IMR-90 (cell line): ENCODE results near the gene ACACA. TPM values are rescaled to one million over a fixed set of nuclear protein-coding genes. Genes with fewer than 3 reads are reported as not detected.

Experiments used
- ATAC-seq: fragments of 200-7000 bp; cut with Tn5 transposase; 2 replicates; pipeline ENCODE4 v1.9.1; 2020; ENCODE audit warnings: low read depth, mild to moderate bottlenecking, moderate library complexity
- BruUV-seq: library from RNA; stranded (reverse); fragments of 400-500 nt; replicated peaks from 2 replicates; lab custom pipeline; 2021; lab: Mats Ljungman, UMichigan
- CTCF ChIA-PET: fragments of 300-600 bp; formaldehyde crosslinking; extraction: SDS; loops from one replicate; lab custom pipeline; 2021; ENCODE audit warnings: antibody characterized with exemption; lab: Yijun Ruan, JAX
- POLR2A ChIA-PET: fragments of 300-600 bp; sonication (Branson Sonifier 250); formaldehyde crosslinking; loops from one replicate; lab custom pipeline; 2022; ENCODE audit warnings: antibody characterized with exemption; ENCODE audit not compliant: unreplicated experiment; lab: Charles Lee
- DNase-seq: peaks from one replicate; pipeline ENCODE4 v3.0.0; 2013
- H2AFZ ChIP-seq: replicated peaks from 2 replicates; pipeline ENCODE3; 2013; ENCODE audit warnings: low read length, mild to moderate bottlenecking; ENCODE audit not compliant: poor library complexity
- H2AK5ac ChIP-seq: 2 replicates; pipeline ENCODE4 v1.6.1; 2013; ENCODE audit warnings: low read depth, low read length, inconsistent platforms
- H2AK9ac ChIP-seq: replicated peaks from 2 replicates; pipeline ENCODE3; 2013; ENCODE audit warnings: mild to moderate bottlenecking, low read depth, low read length, moderate library complexity; ENCODE audit not compliant: poor library complexity
- H2BK120ac ChIP-seq: 2 replicates; pipeline ENCODE4 v1.6.1; 2013; ENCODE audit warnings: low read depth, low read length, inconsistent platforms
- H2BK15ac ChIP-seq: 3 replicates; pipeline ENCODE4 v1.6.1; 2013; ENCODE audit warnings: low read depth, low read length, inconsistent platforms
- H2BK20ac ChIP-seq: 2 replicates; pipeline ENCODE4 v1.6.1; 2013; ENCODE audit warnings: low read depth, mild to moderate bottlenecking, inconsistent platforms, low read length, moderate library complexity
- H2BK5ac ChIP-seq: 2 replicates; pipeline ENCODE4 v1.6.1; 2013; ENCODE audit warnings: mild to moderate bottlenecking, low read depth, low read length, inconsistent platforms; ENCODE audit not compliant: poor library complexity, severe bottlenecking
- H3K14ac ChIP-seq: replicated peaks from 2 replicates; pipeline ENCODE4 v1.6.1; 2013; ENCODE audit warnings: low read depth, low read length, inconsistent platforms
- H3K18ac ChIP-seq: 2 replicates; pipeline ENCODE4 v1.6.1; 2013; ENCODE audit warnings: low read depth, low read length, control low read depth
- H3K23ac ChIP-seq: 2 replicates; pipeline ENCODE4 v1.6.1; 2013; ENCODE audit warnings: low read depth, low read length, inconsistent platforms
- H3K27ac ChIP-seq: 2 replicates; pipeline ENCODE4 v1.5.1; 2013; ENCODE audit warnings: mild to moderate bottlenecking, control low read depth, low read length; ENCODE audit not compliant: insufficient read depth
- H3K27me3 ChIP-seq: 2 replicates; pipeline ENCODE4 v1.6.1; 2013; ENCODE audit warnings: low read length; ENCODE audit not compliant: control insufficient read depth, insufficient read depth
- H3K36me3 ChIP-seq: 2 replicates; pipeline ENCODE4 v1.6.1; 2013; ENCODE audit warnings: low read length, mixed read lengths; ENCODE audit not compliant: control insufficient read depth, insufficient read depth
- H3K4ac ChIP-seq: 2 replicates; pipeline ENCODE4 v1.6.1; 2013; ENCODE audit warnings: low read depth, low read length, inconsistent platforms
- H3K4me1 ChIP-seq: 2 replicates; pipeline ENCODE4 v1.6.1; 2013; ENCODE audit warnings: low read length, mixed read lengths; ENCODE audit not compliant: control insufficient read depth, insufficient read depth
- H3K4me2 ChIP-seq: 2 replicates; pipeline ENCODE4 v1.6.1; 2013; ENCODE audit warnings: low read depth, mild to moderate bottlenecking, control low read depth, low read length, moderate library complexity
- H3K4me3 ChIP-seq: 2 replicates; pipeline ENCODE4 v1.5.1; 2013; ENCODE audit warnings: low read depth, mild to moderate bottlenecking, control low read depth, low read length, moderate library complexity; ENCODE audit not compliant: insufficient read depth
- H3K56ac ChIP-seq: 2 replicates; pipeline ENCODE4 v1.6.1; 2013; ENCODE audit warnings: low read length, inconsistent platforms; ENCODE audit not compliant: insufficient read depth; ENCODE audit errors: extremely low read depth
- H3K79me1 ChIP-seq, 2 experiments: 2 replicates each; pipeline ENCODE4 v1.6.1; 2013; ENCODE audit warnings: low read length in 2 of 2, inconsistent platforms in 1 of 2, low read depth in 1 of 2
- H3K9ac ChIP-seq: 2 replicates; pipeline ENCODE4 v1.6.1; 2013; ENCODE audit warnings: low read depth, low read length, control low read depth
- H3K9me1 ChIP-seq: 2 replicates; pipeline ENCODE4 v1.6.1; 2013; ENCODE audit warnings: low read length, inconsistent platforms; ENCODE audit not compliant: insufficient read depth
- H3K9me3 ChIP-seq: 2 replicates; pipeline ENCODE4 v1.6.1; 2013; ENCODE audit warnings: low read length; ENCODE audit not compliant: control insufficient read depth, insufficient read depth
- H4K20me1 ChIP-seq: 2 replicates; pipeline ENCODE4 v1.6.1; 2013; ENCODE audit warnings: low read length, inconsistent platforms; ENCODE audit not compliant: insufficient read depth
- H4K5ac ChIP-seq: 2 replicates; pipeline ENCODE4 v1.6.1; 2013; ENCODE audit warnings: mild to moderate bottlenecking, low read depth, low read length, control low read depth
- H4K8ac ChIP-seq, 2 experiments: 2 replicates each; pipeline ENCODE4 v1.6.1; 2013; ENCODE audit warnings: low read depth in 2 of 2, low read length in 2 of 2, control low read depth in 1 of 2, inconsistent platforms in 1 of 2
- H4K91ac ChIP-seq: 2 replicates; pipeline ENCODE4 v1.6.1; 2013; ENCODE audit warnings: low read depth, low read length, inconsistent platforms; ENCODE audit not compliant: insufficient read depth
- CEBPB ChIP-seq: IDR thresholded peaks from 2 replicates; pipeline ENCODE4 v1.6.1; 2012; ENCODE audit warnings: low read depth, low read length, improper control_type of control experiment
- CHD1 ChIP-seq: IDR thresholded peaks from 2 replicates; pipeline ENCODE4 v1.6.1; 2012; ENCODE audit warnings: low read depth, low read length, improper control_type of control experiment
- FOS ChIP-seq: fragments of 150-350 bp; IDR thresholded peaks from 2 replicates; pipeline ENCODE4 v1.6.1; 2016; ENCODE audit warnings: low read depth, low read length
- MAFK ChIP-seq: IDR thresholded peaks from 2 replicates; pipeline ENCODE4 v1.6.1; 2012; ENCODE audit warnings: low read depth, low read length, improper control_type of control experiment
- POLR2A ChIP-seq: IDR thresholded peaks from 2 replicates; pipeline ENCODE4 v1.6.1; 2012; ENCODE audit warnings: mild to moderate bottlenecking, low read depth, low read length
- RAD21 ChIP-seq: IDR thresholded peaks from 2 replicates; pipeline ENCODE4 v1.6.1; 2012; ENCODE audit warnings: low read length, improper control_type of control experiment
- RCOR1 ChIP-seq: IDR thresholded peaks from 2 replicates; pipeline ENCODE4 v1.6.1; 2012; ENCODE audit warnings: mild to moderate bottlenecking, low read length, improper control_type of control experiment; ENCODE audit not compliant: insufficient replicate concordance
- SMC3 ChIP-seq: fragments of 150-350 bp; IDR thresholded peaks from 2 replicates; pipeline ENCODE4 v1.6.1; 2016; ENCODE audit warnings: low read depth, mild to moderate bottlenecking, antibody characterized with exemption, low read length, moderate library complexity
- WGBS, 2 experiments: methylation state at CpG; one replicate each; pipeline versions ENCODE4 v1.1.5 to v1.1.7; 2013; ENCODE audit warnings: missing lambda C conversion rate in 2 of 2; ENCODE audit not compliant: insufficient read length in 1 of 2; ENCODE audit errors: extremely low coverage in 2 of 2; 5-methylcytosine and 5-hydroxymethylcytosine counted together
- dilution Hi-C: fragments of 300-500 bp; cut with HindIII; formaldehyde crosslinking; loops from one replicate; pipeline ENCODE4 v1.14.3; 2018; ENCODE audit warnings: low sequenced_read_pairs; ENCODE audit not compliant: unreplicated experiment
- in situ Hi-C: fragments of 300-500 bp; cut with MboI; formaldehyde crosslinking; loops from 3 replicates; pipeline ENCODE4 v1.14.3; 2019; ENCODE audit warnings: low sequenced_read_pairs, inconsistent platforms, mixed read lengths
- intact Hi-C: fragments of 100-400 bp; cut with micrococcal nuclease; formaldehyde crosslinking; loops from 2 replicates; pipeline ENCODE4 v1.10.0; 2022
- polyA plus RNA-seq, 3 experiments: library from polyadenylated mRNA; depleted of rRNA; stranded (reverse); fragments of >200 nt; gene quantifications; 2 replicates each; pipeline ENCODE4 v1.2.3, GENCODE V29; 2012; ENCODE audit warnings: low replicate concordance in 1 of 3
- total RNA-seq: library from RNA; depleted of rRNA; stranded (reverse); fragments of >200 nt; gene quantifications from 2 replicates; pipeline ENCODE4 v1.2.3, GENCODE V29; 2012
- TF ChIP-seq, protein P1 (sequence below): fragments of 150-350 bp; IDR thresholded peaks from 2 replicates; pipeline ENCODE4 v1.6.1; 2017; ENCODE audit warnings: mild to moderate bottlenecking, antibody characterized with exemption, low read length, low read depth
- TF ChIP-seq, protein P2 (sequence below): conservative IDR thresholded peaks from 2 replicates; pipeline ENCODE4 v1.5.1; 2012; ENCODE audit warnings: mild to moderate bottlenecking, low read depth, low read length, improper control_type of control experiment

Gene ACACA
- total and polyA plus RNA-seq, 2 of the 4 experiments (the other 2 are of a cell fraction) = 21.3 to 39.1 TPM

DNA sequence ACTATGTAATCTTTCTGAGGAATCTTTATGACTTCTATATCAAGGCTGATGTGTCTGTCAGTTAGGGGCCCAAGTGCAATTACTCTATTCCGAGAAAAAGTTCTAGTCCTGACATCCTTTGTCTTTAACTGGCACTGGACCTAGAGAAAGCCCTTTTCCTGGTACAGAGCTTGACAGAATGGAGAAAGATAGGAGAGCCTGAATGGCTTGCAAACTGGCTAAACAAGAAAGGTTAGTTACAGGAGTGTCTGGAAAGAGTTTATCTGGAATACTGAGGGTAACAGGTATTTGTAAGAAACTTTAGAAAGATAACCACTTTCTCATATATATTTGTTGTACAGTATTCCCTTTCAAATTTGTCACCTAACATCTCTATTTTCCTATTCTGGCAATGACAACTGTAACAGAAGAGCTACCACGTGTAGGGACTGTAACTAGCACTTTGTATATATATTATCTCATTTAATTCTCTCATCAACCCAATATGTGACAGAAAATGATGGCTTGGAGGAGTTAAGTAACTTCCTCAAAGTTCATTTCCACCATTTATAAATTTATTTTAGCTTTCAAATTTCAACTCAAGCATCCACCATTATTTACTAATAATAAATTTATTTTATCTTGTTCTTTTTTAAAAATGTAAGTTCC, 128.3 kb downstream of the ACACA start:
- H3K14ac ChIP-seq = no peak overlapping the region
- peaks cover 3% of the 10 kb centered on the region for H3K4me1 ChIP-seq
- ATAC-seq (no peak), DNase-seq (no peak)
- no peak overlapping the region for H2BK15ac ChIP-seq
- H3K27me3 ChIP-seq = no peaks in the 10 kb centered on the region
- ChIA-PET POLR2A (no interaction called here), CTCF (interaction anchor here (0.6 kb wide), 1 partner anchor 332 kb away, joined by 4 read pairs; no protein-coding TSS in a partner anchor)
- no peak overlapping the region for H3K4ac ChIP-seq
- no peak overlapping the region for H2AK5ac ChIP-seq
- H4K20me1 ChIP-seq = peaks cover 10% of the 10 kb centered on the region
- no peak overlapping the region for H2BK20ac ChIP-seq
- H3K9me1 ChIP-seq = peaks cover 2% of the 10 kb centered on the region; the same call in 1 of the 2 replicates
- no peak overlapping the region for H2BK5ac ChIP-seq
- H3K4me3 ChIP-seq = no peak overlapping the region
- no peak overlapping the region for H4K8ac ChIP-seq
- BruUV-seq = no TSS peak
- peaks cover 5% of the 10 kb centered on the region for H3K36me3 ChIP-seq
- 100% methylated on average over 1 of the region's 2 CpGs; no CpG with 5 or more reads in 1 of the 2 experiments for WGBS, 2 experiments
- intact Hi-C loops = no loop called here
- no peak overlapping the region for H4K5ac ChIP-seq
- no peak overlapping the region for H3K56ac ChIP-seq
- no peak overlapping the region for H3K9ac ChIP-seq
- H4K91ac ChIP-seq = no peak overlapping the region
- dilution Hi-C loops = no loop called here
- H3K27ac ChIP-seq = no peak overlapping the region
- no peak overlapping the region for H2AK9ac ChIP-seq
- H3K18ac ChIP-seq = no peak overlapping the region
- TF ChIP-seq RCOR1 = no peak
- TF ChIP-seq SMC3 = no peak
- TF ChIP-seq MAFK = no peak
- no peak for TF ChIP-seq POLR2A
- TF ChIP-seq RAD21 = no peak
- no peak for TF ChIP-seq CHD1
- TF ChIP-seq, protein P1, sequence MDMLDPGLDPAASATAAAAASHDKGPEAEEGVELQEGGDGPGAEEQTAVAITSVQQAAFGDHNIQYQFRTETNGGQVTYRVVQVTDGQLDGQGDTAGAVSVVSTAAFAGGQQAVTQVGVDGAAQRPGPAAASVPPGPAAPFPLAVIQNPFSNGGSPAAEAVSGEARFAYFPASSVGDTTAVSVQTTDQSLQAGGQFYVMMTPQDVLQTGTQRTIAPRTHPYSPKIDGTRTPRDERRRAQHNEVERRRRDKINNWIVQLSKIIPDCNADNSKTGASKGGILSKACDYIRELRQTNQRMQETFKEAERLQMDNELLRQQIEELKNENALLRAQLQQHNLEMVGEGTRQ = no peak
- no peak for TF ChIP-seq CEBPB
- no peak for TF ChIP-seq FOS
- TF ChIP-seq, protein P2, sequence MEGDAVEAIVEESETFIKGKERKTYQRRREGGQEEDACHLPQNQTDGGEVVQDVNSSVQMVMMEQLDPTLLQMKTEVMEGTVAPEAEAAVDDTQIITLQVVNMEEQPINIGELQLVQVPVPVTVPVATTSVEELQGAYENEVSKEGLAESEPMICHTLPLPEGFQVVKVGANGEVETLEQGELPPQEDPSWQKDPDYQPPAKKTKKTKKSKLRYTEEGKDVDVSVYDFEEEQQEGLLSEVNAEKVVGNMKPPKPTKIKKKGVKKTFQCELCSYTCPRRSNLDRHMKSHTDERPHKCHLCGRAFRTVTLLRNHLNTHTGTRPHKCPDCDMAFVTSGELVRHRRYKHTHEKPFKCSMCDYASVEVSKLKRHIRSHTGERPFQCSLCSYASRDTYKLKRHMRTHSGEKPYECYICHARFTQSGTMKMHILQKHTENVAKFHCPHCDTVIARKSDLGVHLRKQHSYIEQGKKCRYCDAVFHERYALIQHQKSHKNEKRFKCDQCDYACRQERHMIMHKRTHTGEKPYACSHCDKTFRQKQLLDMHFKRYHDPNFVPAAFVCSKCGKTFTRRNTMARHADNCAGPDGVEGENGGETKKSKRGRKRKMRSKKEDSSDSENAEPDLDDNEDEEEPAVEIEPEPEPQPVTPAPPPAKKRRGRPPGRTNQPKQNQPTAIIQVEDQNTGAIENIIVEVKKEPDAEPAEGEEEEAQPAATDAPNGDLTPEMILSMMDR = no peak
- H3K4me2 ChIP-seq = no peak overlapping the region
- no peak overlapping the region for H2AFZ ChIP-seq
- peaks cover 0 to 3% of the 10 kb centered on the region in 2 experiments; a peak in 1 of 4 replicates for H3K79me1 ChIP-seq
- in situ Hi-C loops = no loop called here
- H3K23ac ChIP-seq = no peak overlapping the region
- H2BK120ac ChIP-seq = no peak overlapping the region
- H3K9me3 ChIP-seq = no peaks in the 10 kb centered on the region
